ENCODE data around the gene TEDC2. TPM values are rescaled to one million over a fixed set of nuclear protein-coding genes. Genes with fewer than 3 reads are reported as not detected.
A peak's percentile ranks its signal among the peaks of the same experiment; 100 is the strongest.

TEDC2 gene
- total RNA-seq, 2 donors from 2014 or later = 0.70 to 0.85 TPM

- peaks cover 12% of the 10 kb centered on the region for H3K27me3 Mint-ChIP-seq
- no peak for DNase-seq
- no peaks in the 10 kb centered on the region for H3K9me3 ChIP-seq (ENCODE audit: control insufficient read depth, low read length, poor library complexity, severe bottlenecking)
- no peak overlapping the region for H3K4me3 Mint-ChIP-seq
- H3K4me1 Mint-ChIP-seq = peaks cover 5% of the 10 kb centered on the region
- H3K36me3 Mint-ChIP-seq (ENCODE audit: low read depth) = no peaks in the 10 kb centered on the region
- no peak for ATAC-seq
- H3K27ac Mint-ChIP-seq = no peak overlapping the region
These were observed 5.9 kb downstream of the TEDC2 start for GRCh38 chr16:2465653-2466415.

DNA sequence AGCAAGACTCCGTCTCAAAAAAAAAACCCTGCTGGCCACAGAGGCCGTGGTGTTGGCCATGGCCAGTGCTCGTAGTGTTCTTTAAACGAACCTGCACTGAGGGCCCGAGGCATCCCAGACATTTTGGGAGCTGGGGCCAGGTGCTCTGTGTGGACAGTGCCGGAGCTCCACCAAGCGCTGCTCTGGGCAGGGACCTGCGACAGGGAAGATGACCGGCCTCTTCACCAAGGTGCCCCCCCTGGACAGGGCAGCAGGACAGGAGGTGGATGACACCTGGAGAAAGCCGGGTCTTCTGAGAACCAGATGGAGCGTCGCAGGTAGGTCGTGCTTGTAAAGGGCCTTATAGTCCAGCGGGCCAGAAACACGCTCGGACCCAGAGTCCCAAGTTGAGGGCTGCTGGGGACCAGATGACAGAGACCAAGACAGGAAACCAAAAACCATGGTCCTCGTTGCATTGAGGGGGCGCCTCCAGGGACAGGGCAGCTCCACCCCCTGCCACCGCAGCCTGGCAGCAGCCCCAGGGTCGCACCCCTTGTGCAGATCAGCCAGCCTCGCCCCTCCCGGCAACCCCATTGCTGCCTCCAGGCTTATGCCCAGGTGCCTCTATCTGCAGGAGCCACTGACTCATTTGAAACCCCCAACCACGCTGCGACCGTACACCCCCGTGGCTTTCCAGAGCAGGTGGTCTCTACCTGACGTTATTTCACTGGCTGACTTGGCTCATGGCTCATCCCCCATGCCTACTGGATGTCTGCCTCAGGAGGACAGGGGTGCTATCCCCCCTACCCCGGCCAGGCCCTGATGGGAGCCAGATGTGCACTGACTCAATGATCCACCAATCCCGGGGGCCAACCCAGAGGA is 7.0 kb downstream of the TEDC2 start:
- Mint-ChIP-seq H3K4me3 (no peak overlapping the region), H3K27ac (no peak overlapping the region)
- ATAC-seq = no peak

GRCh38 chr16:2467528-2468232 is 7.8 kb downstream of the TEDC2 start:
- no peaks in the 10 kb centered on the region for H3K36me3 Mint-ChIP-seq (ENCODE audit: low read depth)
- H3K4me3 Mint-ChIP-seq = no peak overlapping the region
- H3K27ac Mint-ChIP-seq = no peak overlapping the region
- H3K4me1 Mint-ChIP-seq = peaks cover 9% of the 10 kb centered on the region
- peaks cover 12% of the 10 kb centered on the region for H3K27me3 Mint-ChIP-seq
- no peak for DNase-seq
- peak; percentile 46 for ATAC-seq
- H3K9me3 ChIP-seq (ENCODE audit: control insufficient read depth, low read length, poor library complexity, severe bottlenecking) = no peaks in the 10 kb centered on the region

More for the DNA sequence above, 7.0 kb downstream of the TEDC2 start:
- peaks cover 6% of the 10 kb centered on the region for H3K4me1 Mint-ChIP-seq
- H3K9me3 ChIP-seq (ENCODE audit: control insufficient read depth, low read length, poor library complexity, severe bottlenecking) = no peaks in the 10 kb centered on the region
- H3K36me3 Mint-ChIP-seq (ENCODE audit: low read depth) = no peaks in the 10 kb centered on the region
- DNase-seq = no peak
- peaks cover 12% of the 10 kb centered on the region for H3K27me3 Mint-ChIP-seq

GRCh38 chr16:2468233-2468724 is 8.4 kb downstream of the TEDC2 start:
- no peaks in the 10 kb centered on the region for H3K9me3 ChIP-seq (ENCODE audit: control insufficient read depth, low read length, poor library complexity, severe bottlenecking)
- Mint-ChIP-seq H3K27me3 (peaks cover 18% of the 10 kb centered on the region), H3K27ac (no peak overlapping the region), H3K4me3 (peak overlapping the region; percentile 78), H3K4me1 (peaks cover 12% of the 10 kb centered on the region), H3K36me3 (ENCODE audit: low read depth) (no peaks in the 10 kb centered on the region)
- DNase-seq (no peak), ATAC-seq (peak; percentile 77)

GRCh38 chr16:2468725-2469398 is 9.0 kb downstream of the TEDC2 start:
- H3K36me3 Mint-ChIP-seq (ENCODE audit: low read depth) = no peaks in the 10 kb centered on the region
- H3K4me3 Mint-ChIP-seq = peak overlapping the region; percentile 78
- peak; percentile 11 for ATAC-seq

GRCh38 chr16:2469399-2470233 is 9.7 kb downstream of the TEDC2 start:
- H3K9me3 ChIP-seq (ENCODE audit: control insufficient read depth, low read length, poor library complexity, severe bottlenecking) = no peaks in the 10 kb centered on the region
- DNase-seq (no peak), ATAC-seq (no peak)
- H3K27me3 Mint-ChIP-seq = peaks cover 19% of the 10 kb centered on the region
- peaks cover 13% of the 10 kb centered on the region for H3K4me1 Mint-ChIP-seq
- no peaks in the 10 kb centered on the region for H3K36me3 Mint-ChIP-seq (ENCODE audit: low read depth)
- H3K4me3 Mint-ChIP-seq = peak overlapping the region; percentile 60
- no peak overlapping the region for H3K27ac Mint-ChIP-seq

More at GRCh38 chr16:2468725-2469398, 9.0 kb downstream of the TEDC2 start:
- peaks cover 19% of the 10 kb centered on the region for H3K27me3 Mint-ChIP-seq
- DNase-seq = no peak
- H3K4me1 Mint-ChIP-seq = peaks cover 13% of the 10 kb centered on the region
- H3K27ac Mint-ChIP-seq = no peak overlapping the region
- H3K9me3 ChIP-seq (ENCODE audit: control insufficient read depth, low read length, poor library complexity, severe bottlenecking) = no peaks in the 10 kb centered on the region

GRCh38 chr16:2470234-2470601 is 10.3 kb downstream of the TEDC2 start:
- no peak overlapping the region for H3K4me3 Mint-ChIP-seq
- no peak overlapping the region for H3K27ac Mint-ChIP-seq
- peaks cover 19% of the 10 kb centered on the region for H3K27me3 Mint-ChIP-seq
- peaks cover 13% of the 10 kb centered on the region for H3K4me1 Mint-ChIP-seq
- ATAC-seq (no peak), DNase-seq (no peak)
- H3K9me3 ChIP-seq (ENCODE audit: control insufficient read depth, low read length, poor library complexity, severe bottlenecking) = no peaks in the 10 kb centered on the region
- H3K36me3 Mint-ChIP-seq (ENCODE audit: low read depth) = no peaks in the 10 kb centered on the region

- Mint-ChIP-seq H3K27ac (no peak overlapping the region), H3K27me3 (peaks cover 19% of the 10 kb centered on the region), H3K4me3 (no peak overlapping the region), H3K36me3 (ENCODE audit: low read depth) (no peaks in the 10 kb centered on the region), H3K4me1 (peaks cover 13% of the 10 kb centered on the region)
- ATAC-seq = no peak
- H3K9me3 ChIP-seq (ENCODE audit: control insufficient read depth, low read length, poor library complexity, severe bottlenecking) = no peaks in the 10 kb centered on the region
- DNase-seq = no peak
These were observed 10.7 kb downstream of the TEDC2 start for GRCh38 chr16:2470603-2471015.

DNA sequence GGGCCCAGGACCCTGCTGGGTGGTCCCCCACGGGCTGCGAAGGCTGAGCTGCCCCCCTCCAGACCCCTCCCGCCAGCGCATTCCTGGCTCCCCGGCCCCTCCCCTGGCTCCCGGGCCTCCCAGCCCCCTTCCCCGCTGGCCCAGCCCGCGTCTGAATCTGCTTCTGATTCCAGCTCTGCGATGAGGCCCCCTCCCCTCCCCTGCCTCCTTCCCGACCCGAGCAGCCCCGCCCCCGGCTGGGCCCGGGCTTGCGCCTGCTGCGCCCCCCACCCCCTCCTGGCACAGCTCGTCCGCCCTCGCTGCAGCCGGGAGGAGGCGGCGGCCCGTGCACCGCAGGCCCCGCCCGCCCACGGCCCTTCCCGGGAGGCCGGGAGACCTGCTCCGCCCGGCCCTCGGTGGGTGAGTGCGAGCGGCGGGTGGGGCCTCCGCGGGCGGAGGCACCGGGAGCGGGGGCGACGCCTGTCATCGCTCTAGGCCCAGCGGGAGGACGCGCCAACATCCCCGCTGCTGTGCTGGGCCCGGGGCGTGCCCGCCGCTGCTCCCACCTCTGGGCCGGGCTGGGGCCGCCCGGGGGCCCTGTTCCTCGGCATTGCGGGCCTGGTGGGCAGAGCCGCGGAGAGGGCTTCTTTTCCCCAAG is 11.2 kb downstream of the TEDC2 start, which contains the start of gene NTN3:
NTN3 (plus strand) TSS at position 282 of the 637 bp plus-strand sequence. CDS start 405 bp downstream, outside the sequence.
- Mint-ChIP-seq H3K27ac (no peak within 1 kb of the TSS), H3K4me1 (peaks cover 14% of the 10 kb centered on the region), H3K4me3 (peak within 1 kb of the TSS; percentile 70), H3K36me3 (ENCODE audit: low read depth) (no peaks in the 10 kb centered on the region), H3K27me3 (peaks cover 19% of the 10 kb centered on the region)
- no peaks in the 10 kb centered on the region for H3K9me3 ChIP-seq (ENCODE audit: control insufficient read depth, low read length, poor library complexity, severe bottlenecking)
- DNase-seq (no peak), ATAC-seq (no peak)

DNA sequence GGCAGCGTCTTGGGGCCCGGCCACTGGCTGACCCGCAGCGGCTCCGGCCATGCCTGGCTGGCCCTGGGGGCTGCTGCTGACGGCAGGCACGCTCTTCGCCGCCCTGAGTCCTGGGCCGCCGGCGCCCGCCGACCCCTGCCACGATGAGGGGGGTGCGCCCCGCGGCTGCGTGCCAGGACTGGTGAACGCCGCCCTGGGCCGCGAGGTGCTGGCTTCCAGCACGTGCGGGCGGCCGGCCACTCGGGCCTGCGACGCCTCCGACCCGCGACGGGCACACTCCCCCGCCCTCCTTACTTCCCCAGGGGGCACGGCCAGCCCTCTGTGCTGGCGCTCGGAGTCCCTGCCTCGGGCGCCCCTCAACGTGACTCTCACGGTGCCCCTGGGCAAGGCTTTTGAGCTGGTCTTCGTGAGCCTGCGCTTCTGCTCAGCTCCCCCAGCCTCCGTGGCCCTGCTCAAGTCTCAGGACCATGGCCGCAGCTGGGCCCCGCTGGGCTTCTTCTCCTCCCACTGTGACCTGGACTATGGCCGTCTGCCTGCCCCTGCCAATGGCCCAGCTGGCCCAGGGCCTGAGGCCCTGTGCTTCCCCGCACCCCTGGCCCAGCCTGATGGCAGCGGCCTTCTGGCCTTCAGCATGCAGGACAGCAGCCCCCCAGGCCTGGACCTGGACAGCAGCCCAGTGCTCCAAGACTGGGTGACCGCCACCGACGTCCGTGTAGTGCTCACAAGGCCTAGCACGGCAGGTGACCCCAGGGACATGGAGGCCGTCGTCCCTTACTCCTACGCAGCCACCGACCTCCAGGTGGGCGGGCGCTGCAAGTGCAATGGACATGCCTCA is 12.0 kb downstream of the TEDC2 start:
- Mint-ChIP-seq H3K4me1 (peaks cover 16% of the 10 kb centered on the region), H3K4me3 (peak overlapping the region; percentile 70)
- DNase-seq = no peak

DNA sequence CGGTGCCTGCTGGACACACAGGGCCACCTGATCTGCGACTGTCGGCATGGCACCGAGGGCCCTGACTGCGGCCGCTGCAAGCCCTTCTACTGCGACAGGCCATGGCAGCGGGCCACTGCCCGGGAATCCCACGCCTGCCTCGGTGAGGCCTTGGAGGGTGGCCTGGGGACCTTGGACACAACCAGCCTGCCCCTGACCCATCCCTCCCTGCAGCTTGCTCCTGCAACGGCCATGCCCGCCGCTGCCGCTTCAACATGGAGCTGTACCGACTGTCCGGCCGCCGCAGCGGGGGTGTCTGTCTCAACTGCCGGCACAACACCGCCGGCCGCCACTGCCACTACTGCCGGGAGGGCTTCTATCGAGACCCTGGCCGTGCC is 12.6 kb downstream of the TEDC2 start:
- peaks cover 19% of the 10 kb centered on the region for H3K27me3 Mint-ChIP-seq
- DNase-seq (no peak), ATAC-seq (no peak)
- peak overlapping the region; percentile 80 for H3K4me3 Mint-ChIP-seq
- H3K4me1 Mint-ChIP-seq = peaks cover 21% of the 10 kb centered on the region
- H3K36me3 Mint-ChIP-seq (ENCODE audit: low read depth) = no peaks in the 10 kb centered on the region
- H3K9me3 ChIP-seq (ENCODE audit: control insufficient read depth, low read length, poor library complexity, severe bottlenecking) = no peaks in the 10 kb centered on the region
- H3K27ac Mint-ChIP-seq = no peak overlapping the region

More for the DNA sequence above, 12.0 kb downstream of the TEDC2 start:
- Mint-ChIP-seq H3K36me3 (ENCODE audit: low read depth) (no peaks in the 10 kb centered on the region), H3K27me3 (peaks cover 19% of the 10 kb centered on the region), H3K27ac (no peak overlapping the region)
- H3K9me3 ChIP-seq (ENCODE audit: control insufficient read depth, low read length, poor library complexity, severe bottlenecking) = no peaks in the 10 kb centered on the region
- no peak for ATAC-seq
